ENCODE measurements around the gene OPRPN. TPM values are rescaled to one million over a fixed set of nuclear protein-coding genes. Genes with fewer than 3 reads are reported as not detected.

Gene OPRPN
- polyA plus RNA-seq, 4 donors = not detected

GRCh38 chr4:70437197-70437596 lies 39.5 kb downstream of the OPRPN start:
- H3K9me3 ChIP-seq (ENCODE audit: control insufficient read depth in 2 of 2, insufficient read depth in 1 of 2, low read depth in 1 of 2, low read length in 1 of 2) = no peaks in the 10 kb centered on the region
- H3K27me3 ChIP-seq (ENCODE audit: control insufficient read depth in 3 of 3, insufficient read depth in 3 of 3, low read length in 3 of 3) = no peaks in the 10 kb centered on the region
- DNase-seq = no peak
- H3K27ac ChIP-seq (ENCODE audit: low read depth in 1 of 3, low read length in 2 of 3) = no peak overlapping the region
- no peak for FAIRE-seq
- no peaks in the 10 kb centered on the region for H3K36me3 ChIP-seq (ENCODE audit: control insufficient read depth in 3 of 3, insufficient read depth in 2 of 3, low read depth in 1 of 3, low read length in 3 of 3)
- 59 to 77% (median 70%) methylated on average over 7 of the region's 7 CpGs for WGBS, 3 donors
- H3K4me3 ChIP-seq (ENCODE audit: low read depth in 1 of 3, low read length in 3 of 3) = no peak overlapping the region
- H3K4me1 ChIP-seq (ENCODE audit: control insufficient read depth in 3 of 3, insufficient read depth in 2 of 3, low read depth in 1 of 3, low read length in 2 of 3) = no peaks in the 10 kb centered on the region

- no peak overlapping the region for H3K27ac ChIP-seq (ENCODE audit: low read depth in 1 of 3, low read length in 2 of 3)
- H3K27me3 ChIP-seq (ENCODE audit: control insufficient read depth in 3 of 3, insufficient read depth in 3 of 3, low read length in 3 of 3) = no peaks in the 10 kb centered on the region
- no peaks in the 10 kb centered on the region for H3K9me3 ChIP-seq (ENCODE audit: control insufficient read depth in 2 of 2, insufficient read depth in 1 of 2, low read depth in 1 of 2, low read length in 1 of 2)
- FAIRE-seq (no peak), DNase-seq (no peak)
- no peaks in the 10 kb centered on the region for H3K4me1 ChIP-seq (ENCODE audit: control insufficient read depth in 3 of 3, insufficient read depth in 2 of 3, low read depth in 1 of 3, low read length in 2 of 3)
- no peak overlapping the region for H3K4me3 ChIP-seq (ENCODE audit: low read depth in 1 of 3, low read length in 3 of 3)
- H3K36me3 ChIP-seq (ENCODE audit: control insufficient read depth in 3 of 3, insufficient read depth in 2 of 3, low read depth in 1 of 3, low read length in 3 of 3) = no peaks in the 10 kb centered on the region
Measured at GRCh38 chr4:70442474-70442873, 44.7 kb downstream of the OPRPN start.

- WGBS, 3 donors = 90 to 95% (median 91%) methylated on average over 5 of the region's 5 CpGs
- no peak overlapping the region for H3K4me3 ChIP-seq (ENCODE audit: low read depth in 1 of 3, low read length in 3 of 3)
- FAIRE-seq = no peak
- H3K27ac ChIP-seq (ENCODE audit: low read depth in 1 of 3, low read length in 2 of 3) = no peak overlapping the region
- DNase-seq = no peak
- no peaks in the 10 kb centered on the region for H3K36me3 ChIP-seq (ENCODE audit: control insufficient read depth in 3 of 3, insufficient read depth in 2 of 3, low read depth in 1 of 3, low read length in 3 of 3)
- no peaks in the 10 kb centered on the region for H3K27me3 ChIP-seq (ENCODE audit: control insufficient read depth in 3 of 3, insufficient read depth in 3 of 3, low read length in 3 of 3)
- H3K4me1 ChIP-seq (ENCODE audit: control insufficient read depth in 3 of 3, insufficient read depth in 2 of 3, low read depth in 1 of 3, low read length in 2 of 3) = no peaks in the 10 kb centered on the region
- H3K9me3 ChIP-seq (ENCODE audit: control insufficient read depth in 2 of 2, insufficient read depth in 1 of 2, low read depth in 1 of 2, low read length in 1 of 2) = no peaks in the 10 kb centered on the region
Measured at GRCh38 chr4:70443329-70443728, 45.6 kb downstream of the OPRPN start.

- FAIRE-seq = no peak
- H3K27me3 ChIP-seq (ENCODE audit: control insufficient read depth in 3 of 3, insufficient read depth in 3 of 3, low read length in 3 of 3) = no peaks in the 10 kb centered on the region
Measured at GRCh38 chr4:70449220-70449619, 51.5 kb downstream of the OPRPN start.

GRCh38 chr4:70452946-70453345 lies 55.2 kb downstream of the OPRPN start:
- WGBS, 3 donors = 8 to 13% (median 9%) methylated on average over 1 of the region's 1 CpG

More at GRCh38 chr4:70449220-70449619, 51.5 kb downstream of the OPRPN start:
- H3K27ac ChIP-seq (ENCODE audit: low read depth in 1 of 3, low read length in 2 of 3) = no peak overlapping the region
- H3K4me1 ChIP-seq (ENCODE audit: control insufficient read depth in 3 of 3, insufficient read depth in 2 of 3, low read depth in 1 of 3, low read length in 2 of 3) = no peaks in the 10 kb centered on the region
- no peak for DNase-seq
- H3K9me3 ChIP-seq (ENCODE audit: control insufficient read depth in 2 of 2, insufficient read depth in 1 of 2, low read depth in 1 of 2, low read length in 1 of 2) = no peaks in the 10 kb centered on the region
- no peaks in the 10 kb centered on the region for H3K36me3 ChIP-seq (ENCODE audit: control insufficient read depth in 3 of 3, insufficient read depth in 2 of 3, low read depth in 1 of 3, low read length in 3 of 3)
- 78 to 87% (median 83%) methylated on average over 3 of the region's 3 CpGs for WGBS, 3 donors
- no peak overlapping the region for H3K4me3 ChIP-seq (ENCODE audit: low read depth in 1 of 3, low read length in 3 of 3)

More at GRCh38 chr4:70452946-70453345, 55.2 kb downstream of the OPRPN start:
- H3K27ac ChIP-seq (ENCODE audit: low read depth in 1 of 3, low read length in 2 of 3) = no peak overlapping the region
- no peaks in the 10 kb centered on the region for H3K36me3 ChIP-seq (ENCODE audit: control insufficient read depth in 3 of 3, insufficient read depth in 2 of 3, low read depth in 1 of 3, low read length in 3 of 3)
- no peaks in the 10 kb centered on the region for H3K4me1 ChIP-seq (ENCODE audit: control insufficient read depth in 3 of 3, insufficient read depth in 2 of 3, low read depth in 1 of 3, low read length in 2 of 3)
- no peaks in the 10 kb centered on the region for H3K9me3 ChIP-seq (ENCODE audit: control insufficient read depth in 2 of 2, insufficient read depth in 1 of 2, low read depth in 1 of 2, low read length in 1 of 2)
- no peaks in the 10 kb centered on the region for H3K27me3 ChIP-seq (ENCODE audit: control insufficient read depth in 3 of 3, insufficient read depth in 3 of 3, low read length in 3 of 3)
- H3K4me3 ChIP-seq (ENCODE audit: low read depth in 1 of 3, low read length in 3 of 3) = no peak overlapping the region
- DNase-seq (no peak), FAIRE-seq (no peak)

Other genes starting within 250 kb of the OPRPN start
- gene PRR27, start 243.7 kb upstream of the OPRPN start, polyA plus RNA-seq = under 1 TPM in 1 of 4 donors, not detected in 3; 0.03 TPM
- 1 to 10 TPM in 1 of 4 donors, under 1 TPM in 2, not detected in 1; 0.09 to 1.7 (median 0.89) TPM for gene ODAM, start 202.2 kb upstream of the OPRPN start, polyA plus RNA-seq
- 10 to 100 TPM in 1 of 4 donors, not detected in 3; 15.1 TPM for gene FDCSP, start 171.8 kb upstream of the OPRPN start, polyA plus RNA-seq
- gene CSN3, start 155.3 kb upstream of the OPRPN start, polyA plus RNA-seq = not detected
- gene CABS1, start 63.0 kb upstream of the OPRPN start, polyA plus RNA-seq = not detected
- not detected for gene SMR3A, start 37.2 kb upstream of the OPRPN start, polyA plus RNA-seq
- gene SMR3B, start 14.8 kb upstream of the OPRPN start, polyA plus RNA-seq = not detected
- gene MUC7, start 74.3 kb downstream of the OPRPN start, polyA plus RNA-seq = not detected
- gene AMTN, start 120.6 kb downstream of the OPRPN start, polyA plus RNA-seq = not detected
- gene AMBN, start 194.3 kb downstream of the OPRPN start, polyA plus RNA-seq = not detected
- gene ENAM, start 230.8 kb downstream of the OPRPN start, polyA plus RNA-seq = 1 to 10 TPM in 1 of 4 donors, under 1 TPM in 2, not detected in 1; under 0.01 to 4.5 (median 0.04) TPM